EH (cell line): ENCODE results near the gene CCDC179.

Source experiments
- DNase-seq: peaks from one replicate; pipeline ENCODE4 v3.0.0-alpha.2; 2015; ENCODE audit warnings: low read depth

The CCDC179 gene

GRCh38 chr11:22807855-22808570, 52.3 kb downstream of the CCDC179 start:
- no peak for DNase-seq

GRCh38 chr11:22807391-22807790, 52.9 kb downstream of the CCDC179 start:
- no peak for DNase-seq

- no peak for DNase-seq
Measured at GRCh38 chr11:22802861-22803260, 57.4 kb downstream of the CCDC179 start.

GRCh38 chr11:22800482-22800881, 59.8 kb downstream of the CCDC179 start:
- no peak for DNase-seq

- DNase-seq: no peak
Measured at GRCh38 chr11:22798901-22799300, 61.4 kb downstream of the CCDC179 start.

GRCh38 chr11:22797047-22797446, 63.2 kb downstream of the CCDC179 start:
- DNase-seq: no peak
